NCI-H2171 (cell line): Measurements from ENCODE around the gene LITAF.

Experiments
- DNase-seq: peaks from one replicate; lab custom pipeline; 2025; lab: John Stamatoyannopoulos, UW

The LITAF gene

GRCh38 chr16:11586856-11587642 is at the start of gene LITAF:
Gene LITAF, minus strand, starts transcription at chr16:11586919. Its CDS starts 30,189 bp downstream, at chr16:11556730.
- DNase-seq = peak; percentile 33

GRCh38 chr16:11636172-11636721 is 49.5 kb upstream of the LITAF start:
- peak; percentile 82 for DNase-seq

GRCh38 chr16:11635679-11636171 is 49.0 kb upstream of the LITAF start:
- no peak for DNase-seq

GRCh38 chr16:11635113-11635652 is 48.5 kb upstream of the LITAF start:
- DNase-seq = no peak

- DNase-seq = no peak
Observed at GRCh38 chr16:11634312-11634711, 47.6 kb upstream of the LITAF start.

GRCh38 chr16:11633113-11633512 is 46.4 kb upstream of the LITAF start:
- no peak for DNase-seq

- no peak for DNase-seq
Observed at GRCh38 chr16:11632455-11632939, 45.8 kb upstream of the LITAF start.

GRCh38 chr16:11631214-11631613 is 44.5 kb upstream of the LITAF start:
- no peak for DNase-seq

GRCh38 chr16:11630768-11631056 is 44.0 kb upstream of the LITAF start:
- no peak for DNase-seq

GRCh38 chr16:11630046-11630767 is 43.5 kb upstream of the LITAF start:
- no peak for DNase-seq

GRCh38 chr16:11629071-11630030 is 42.6 kb upstream of the LITAF start:
- peak; percentile 25 for DNase-seq

GRCh38 chr16:11627822-11628457 is 41.2 kb upstream of the LITAF start:
- no peak for DNase-seq

- no peak for DNase-seq
Observed at GRCh38 chr16:11627292-11627663, 40.6 kb upstream of the LITAF start.

- no peak for DNase-seq
Observed at GRCh38 chr16:11626657-11627291, 40.1 kb upstream of the LITAF start.

- DNase-seq = no peak
Observed at GRCh38 chr16:11625769-11626168, 39.0 kb upstream of the LITAF start.

- no peak for DNase-seq
Observed at GRCh38 chr16:11624636-11625607, 38.2 kb upstream of the LITAF start.

GRCh38 chr16:11624205-11624604 is 37.5 kb upstream of the LITAF start:
- DNase-seq = no peak

GRCh38 chr16:11621920-11622651 is 35.4 kb upstream of the LITAF start:
- DNase-seq = peak; percentile 20

GRCh38 chr16:11621539-11621919 is 34.8 kb upstream of the LITAF start:
- DNase-seq = no peak
